H9 (cell line): ENCODE measurements around the gene CEACAM16. TPM values are rescaled to one million over a fixed set of nuclear protein-coding genes. Genes with fewer than 3 reads are reported as not detected.

ENCODE experiments used
- DNase-seq: peaks from one replicate; pipeline ENCODE4 v3.0.0-alpha.2; 2017
- H2AFZ ChIP-seq: one replicate; pipeline ENCODE4 v1.6.1; 2013; ENCODE audit warnings: mild to moderate bottlenecking, low read length, control low read depth, moderate library complexity
- H2AK5ac ChIP-seq: 2 replicates; pipeline ENCODE4 v1.6.1; 2013; ENCODE audit warnings: low read length, control low read depth, mixed read lengths; ENCODE audit not compliant: insufficient read length
- H2BK120ac ChIP-seq: one replicate; pipeline ENCODE4 v1.6.1; 2013; ENCODE audit warnings: low read depth, mild to moderate bottlenecking, low read length, control low read depth, inconsistent platforms; ENCODE audit not compliant: poor library complexity, severe bottlenecking
- H2BK12ac ChIP-seq: 2 replicates; pipeline ENCODE4 v1.6.1; 2013; ENCODE audit warnings: low read length, control low read depth, mixed read lengths, low read depth; ENCODE audit not compliant: insufficient read length
- H2BK15ac ChIP-seq: 2 replicates; pipeline ENCODE4 v1.6.1; 2013; ENCODE audit warnings: low read depth, low read length, control low read depth
- H2BK20ac ChIP-seq: one replicate; pipeline ENCODE4 v1.6.1; 2013; ENCODE audit warnings: low read depth, mild to moderate bottlenecking, low read length, control low read depth, inconsistent platforms; ENCODE audit not compliant: poor library complexity, severe bottlenecking
- H2BK5ac ChIP-seq: 2 replicates; pipeline ENCODE4 v1.6.1; 2013; ENCODE audit warnings: low read length, control low read depth, mixed read lengths; ENCODE audit not compliant: insufficient read length
- H3K14ac ChIP-seq: 2 replicates; pipeline ENCODE4 v1.6.1; 2013; ENCODE audit warnings: low read length, control low read depth; ENCODE audit not compliant: insufficient read depth
- H3K18ac ChIP-seq: 2 replicates; pipeline ENCODE4 v1.6.1; 2013; ENCODE audit warnings: low read depth, mild to moderate bottlenecking, mixed read lengths, low read length, control low read depth; ENCODE audit not compliant: insufficient read length
- H3K23ac ChIP-seq: 2 replicates; pipeline ENCODE4 v1.6.1; 2013; ENCODE audit warnings: low read length, control low read depth, mixed read lengths, low read depth; ENCODE audit not compliant: insufficient read length
- H3K23me2 ChIP-seq: 2 replicates; pipeline ENCODE4 v1.6.1; 2013; ENCODE audit warnings: low read depth, mild to moderate bottlenecking, mixed read lengths, low read length, control low read depth; ENCODE audit not compliant: insufficient read length, poor library complexity, severe bottlenecking
- H3K27ac ChIP-seq: 2 replicates; pipeline ENCODE4 v1.5.1; 2013; ENCODE audit warnings: low read length, control low read depth, mixed read lengths, low read depth; ENCODE audit not compliant: insufficient read length
- H3K27me3 ChIP-seq: 2 replicates; pipeline ENCODE4 v1.6.1; 2013; ENCODE audit warnings: low read length, control low read depth, inconsistent platforms; ENCODE audit not compliant: insufficient read depth
- H3K4ac ChIP-seq: 2 replicates; pipeline ENCODE4 v1.6.1; 2013; ENCODE audit warnings: low read depth, mild to moderate bottlenecking, control low read depth, inconsistent platforms, low read length, moderate library complexity
- H3K4me1 ChIP-seq: 2 replicates; pipeline ENCODE4 v1.6.1; 2013; ENCODE audit warnings: low read length, control low read depth, inconsistent platforms; ENCODE audit not compliant: insufficient read depth
- H3K4me2 ChIP-seq: 2 replicates; pipeline ENCODE4 v1.6.1; 2013; ENCODE audit warnings: low read length, control low read depth, mixed read lengths; ENCODE audit not compliant: insufficient read length, insufficient read depth
- H3K56ac ChIP-seq: 2 replicates; pipeline ENCODE4 v1.6.1; 2013; ENCODE audit warnings: low read depth, mild to moderate bottlenecking, mixed read lengths, low read length, control low read depth; ENCODE audit not compliant: insufficient read length
- H3K79me1 ChIP-seq: 2 replicates; pipeline ENCODE4 v1.6.1; 2013; ENCODE audit warnings: low read depth, mild to moderate bottlenecking, moderate library complexity, low read length, control low read depth, inconsistent platforms; ENCODE audit not compliant: insufficient read depth, poor library complexity, severe bottlenecking
- H3K79me2 ChIP-seq: 2 replicates; pipeline ENCODE4 v1.6.1; 2013; ENCODE audit warnings: low read length, control low read depth, inconsistent platforms; ENCODE audit not compliant: insufficient read depth
- H3K9ac ChIP-seq: 2 replicates; pipeline ENCODE4 v1.6.1; 2013; ENCODE audit warnings: low read length, control low read depth, mixed read lengths; ENCODE audit not compliant: insufficient read length; ENCODE audit errors: extremely low read depth
- H3K9me3 ChIP-seq: one replicate; pipeline ENCODE4 v1.6.1; 2013; ENCODE audit warnings: low read depth, low read length, inconsistent platforms; ENCODE audit not compliant: control insufficient read depth
- H3T11ph ChIP-seq: one replicate; pipeline ENCODE4 v1.6.1; 2013; ENCODE audit warnings: mild to moderate bottlenecking, low read length, control low read depth, inconsistent platforms
- H4K20me1 ChIP-seq: one replicate; pipeline ENCODE4 v1.6.1; 2013; ENCODE audit not compliant: control insufficient read depth, insufficient read length, insufficient read depth
- H4K5ac ChIP-seq: 2 replicates; pipeline ENCODE4 v1.6.1; 2013; ENCODE audit warnings: low read depth, mild to moderate bottlenecking, mixed read lengths, low read length, control low read depth; ENCODE audit not compliant: insufficient read length
- H4K8ac ChIP-seq: replicated peaks from 2 replicates; pipeline ENCODE4 v1.6.1; 2013; ENCODE audit warnings: low read length, control low read depth, mixed read lengths, low read depth; ENCODE audit not compliant: insufficient read length
- H4K91ac ChIP-seq: 2 replicates; pipeline ENCODE4 v1.6.1; 2013; ENCODE audit warnings: low read depth, mild to moderate bottlenecking, moderate library complexity, mixed read lengths, low read length, control low read depth; ENCODE audit not compliant: insufficient read length
- H3K27ac Mint-ChIP-seq, 3 experiments: 2 replicates in 2 of 3; 3 replicates in 1 of 3; pipeline ENCODE4 v1.8.0; 2020 to 2021; ENCODE audit warnings: mixed read lengths in 3 of 3, mild to moderate bottlenecking in 1 of 3, moderate library complexity in 1 of 3
- H3K27me3 Mint-ChIP-seq: 2 replicates; pipeline ENCODE4 v1.8.0; 2021; ENCODE audit warnings: low read depth, mild to moderate bottlenecking, moderate library complexity, mixed read lengths
- H3K36me3 Mint-ChIP-seq, 3 experiments: 2 replicates in 2 of 3; 3 replicates in 1 of 3; pipeline ENCODE4 v1.8.0; 2020 to 2021; ENCODE audit warnings: low read depth in 3 of 3, mixed read lengths in 3 of 3; ENCODE audit not compliant: insufficient read depth in 1 of 3
- H3K4me1 Mint-ChIP-seq, 2 experiments: 2 replicates each; pipeline ENCODE4 v1.8.0; 2020; ENCODE audit warnings: mixed read lengths in 2 of 2
- H3K4me3 Mint-ChIP-seq, 2 experiments: 2 replicates in 1 of 2; 3 replicates in 1 of 2; pipeline ENCODE4 v1.8.0; 2020 to 2021; ENCODE audit warnings: mild to moderate bottlenecking in 2 of 2, mixed read lengths in 2 of 2, moderate library complexity in 1 of 2
- H3K9me3 Mint-ChIP-seq, 2 experiments: 2 replicates in 1 of 2; 3 replicates in 1 of 2; pipeline ENCODE4 v1.8.0; 2020; ENCODE audit warnings: mild to moderate bottlenecking in 2 of 2, mixed read lengths in 2 of 2, moderate library complexity in 1 of 2
- CTCF ChIP-seq: fragments of 200-600 bp; sonication (generic); conservative IDR thresholded peaks from 3 replicates; pipeline ENCODE4 v1.8.0; 2021; ENCODE audit warnings: antibody characterized with exemption, mild to moderate bottlenecking
- WGBS: extraction: QIAGEN DNeasy Blood & Tissue Kit; methylation state at CpG from one replicate; pipeline ENCODE4 v1.1.7; 2013; ENCODE audit warnings: missing lambda C conversion rate, low lambda C conversion rate, mixed read lengths; ENCODE audit not compliant: insufficient read length; ENCODE audit errors: extremely low coverage; 5-methylcytosine and 5-hydroxymethylcytosine counted together
- total RNA-seq: library from RNA; stranded (reverse); gene quantifications from 2 replicates; pipeline ENCODE4 v1.2.1, GENCODE V29; 2021

CEACAM16 gene
- total RNA-seq, 1 experiment from 2014 or later = not detected

GRCh38 chr19:44682807-44683206, 16.1 kb upstream of the CEACAM16 start:
- no peak for DNase-seq
- Histone ChIP-seq H2AFZ (no peak overlapping the region), H3K9me3 (no peaks in the 10 kb centered on the region), H3K4me2 (no peak overlapping the region), H3K27ac (no peak overlapping the region), H4K20me1 (no peaks in the 10 kb centered on the region), H4K91ac (no peak overlapping the region), H2BK5ac (no peak overlapping the region), H3K18ac (no peak overlapping the region), H3K14ac (no peak overlapping the region), H3K23me2 (no peaks in the 10 kb centered on the region), H3K56ac (no peak overlapping the region), H2AK5ac (no peak overlapping the region), H4K8ac (no peak overlapping the region), H2BK120ac (no peak overlapping the region), H3K9ac (no peak overlapping the region), H3K79me1 (no peaks in the 10 kb centered on the region), H3K4ac (no peak overlapping the region), H3T11ph (no peak overlapping the region), H3K4me1 (peaks cover 2% of the 10 kb centered on the region; the same call in 1 of the 2 replicates), H3K23ac (no peak overlapping the region), H3K27me3 (no peaks in the 10 kb centered on the region), H2BK20ac (no peak overlapping the region), H4K5ac (no peak overlapping the region), H3K79me2 (no peaks in the 10 kb centered on the region), H2BK15ac (no peak overlapping the region), H2BK12ac (no peak overlapping the region)
- H3K4me3 Mint-ChIP-seq = no peak overlapping the region; a peak in 1 of 5 replicates
- H3K27ac Mint-ChIP-seq = no peak overlapping the region; a peak in 2 of 7 replicates
- peaks cover 5 to 9% of the 10 kb centered on the region in 2 experiments for H3K4me1 Mint-ChIP-seq
- no peaks in the 10 kb centered on the region for H3K9me3 Mint-ChIP-seq
- TF ChIP-seq CTCF = no peak
- H3K27me3 Mint-ChIP-seq = peaks cover 8% of the 10 kb centered on the region
- H3K36me3 Mint-ChIP-seq = no peaks in the 10 kb centered on the region
- no CpG with 5 or more reads among the region's 2 CpGs for WGBS
